Measurements from ENCODE around the gene SEZ6L.
A peak's percentile ranks its signal among the peaks of the same experiment; 100 is the strongest.

SEZ6L gene

DNA sequence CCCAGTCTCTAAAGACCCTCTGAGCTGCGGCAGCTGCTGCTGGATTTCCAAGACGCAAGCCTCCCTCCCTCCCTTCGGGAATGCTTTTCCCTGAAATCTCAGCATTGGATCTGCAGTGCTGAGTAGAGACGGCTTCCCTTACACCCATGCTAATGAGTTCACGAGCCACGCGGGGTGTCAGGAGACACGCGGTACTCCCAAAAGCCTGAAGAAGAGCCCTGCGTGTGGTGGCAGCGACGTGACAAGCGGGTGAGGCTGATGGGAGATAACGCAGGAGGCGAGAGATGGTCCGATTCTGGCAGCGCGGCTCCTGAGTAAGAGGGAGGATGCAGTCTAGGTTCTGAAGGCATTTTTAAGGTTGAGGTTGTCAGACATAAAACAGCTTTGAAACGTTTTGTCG, 185.4 kb downstream of the SEZ6L start:
- H3K27me3 Mint-ChIP-seq, result peaks cover 8% of the 10 kb centered on the region
- H3K36me3 Mint-ChIP-seq, result no peaks in the 10 kb centered on the region

GRCh38 chr22:26357281-26357680, 188.0 kb downstream of the SEZ6L start:
- no peak overlapping the region for H3K27ac Mint-ChIP-seq
- no peaks in the 10 kb centered on the region for H3K36me3 Mint-ChIP-seq
- no peak overlapping the region for H3K4me3 Mint-ChIP-seq
- peaks cover 6% of the 10 kb centered on the region for H3K27me3 Mint-ChIP-seq
- peaks cover 6% of the 10 kb centered on the region for H3K4me1 Mint-ChIP-seq
- H3K9me3 Mint-ChIP-seq, result no peaks in the 10 kb centered on the region

More for the DNA sequence above, 185.4 kb downstream of the SEZ6L start:
- Mint-ChIP-seq H3K4me3 (no peak overlapping the region), H3K27ac (no peak overlapping the region), H3K9me3 (no peaks in the 10 kb centered on the region), H3K4me1 (no peaks in the 10 kb centered on the region)

DNA sequence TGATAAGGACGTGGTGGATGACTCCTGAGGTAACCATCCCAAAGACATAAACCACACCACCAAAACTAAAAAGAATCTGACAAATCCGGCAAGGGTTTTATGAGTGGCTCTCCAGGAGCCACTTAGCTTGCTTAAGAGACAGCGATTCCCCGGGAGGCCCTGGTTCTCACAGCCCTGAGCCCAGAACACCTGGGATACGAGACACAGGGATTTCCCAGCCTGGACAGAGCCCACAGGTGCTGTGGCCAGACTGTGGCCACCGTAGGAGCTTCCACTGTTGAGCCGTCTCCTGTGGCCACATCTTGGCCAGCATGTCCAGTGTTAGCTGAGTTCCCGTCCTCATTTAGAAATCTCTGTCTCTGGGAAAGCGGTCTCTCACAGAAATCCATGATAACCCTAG, 188.6 kb downstream of the SEZ6L start:
- H3K9me3 Mint-ChIP-seq, result no peaks in the 10 kb centered on the region
- H3K27me3 Mint-ChIP-seq, result peaks cover 8% of the 10 kb centered on the region
- H3K27ac Mint-ChIP-seq, result no peak overlapping the region
- H3K4me1 Mint-ChIP-seq, result peaks cover 6% of the 10 kb centered on the region
- H3K4me3 Mint-ChIP-seq, result no peak overlapping the region
- H3K36me3 Mint-ChIP-seq, result no peaks in the 10 kb centered on the region

DNA sequence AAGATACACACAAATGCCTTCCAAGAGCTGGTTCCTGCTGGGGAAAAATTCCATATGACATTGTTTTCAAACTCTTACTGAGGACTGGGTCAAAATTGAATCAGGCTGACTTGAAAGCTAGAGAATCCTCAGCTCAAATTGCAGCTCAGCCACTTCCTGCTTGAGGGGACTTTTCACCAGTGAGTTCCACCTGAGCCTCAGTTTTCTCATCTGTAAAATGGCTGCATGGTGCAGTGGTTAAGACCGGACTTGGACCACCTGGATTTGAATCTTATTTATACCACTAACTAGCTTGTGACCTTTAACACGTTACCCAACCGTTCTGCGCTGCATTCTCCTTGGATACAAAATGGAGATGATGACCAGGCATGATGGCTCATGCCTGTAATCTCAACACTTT, 189.9 kb downstream of the SEZ6L start:
- no peaks in the 10 kb centered on the region for H3K9me3 Mint-ChIP-seq
- peaks cover 6% of the 10 kb centered on the region for H3K4me1 Mint-ChIP-seq
- H3K36me3 Mint-ChIP-seq, result no peaks in the 10 kb centered on the region
- H3K27ac Mint-ChIP-seq, result no peak overlapping the region
- no peak overlapping the region for H3K4me3 Mint-ChIP-seq
- peaks cover 5% of the 10 kb centered on the region for H3K27me3 Mint-ChIP-seq

DNA sequence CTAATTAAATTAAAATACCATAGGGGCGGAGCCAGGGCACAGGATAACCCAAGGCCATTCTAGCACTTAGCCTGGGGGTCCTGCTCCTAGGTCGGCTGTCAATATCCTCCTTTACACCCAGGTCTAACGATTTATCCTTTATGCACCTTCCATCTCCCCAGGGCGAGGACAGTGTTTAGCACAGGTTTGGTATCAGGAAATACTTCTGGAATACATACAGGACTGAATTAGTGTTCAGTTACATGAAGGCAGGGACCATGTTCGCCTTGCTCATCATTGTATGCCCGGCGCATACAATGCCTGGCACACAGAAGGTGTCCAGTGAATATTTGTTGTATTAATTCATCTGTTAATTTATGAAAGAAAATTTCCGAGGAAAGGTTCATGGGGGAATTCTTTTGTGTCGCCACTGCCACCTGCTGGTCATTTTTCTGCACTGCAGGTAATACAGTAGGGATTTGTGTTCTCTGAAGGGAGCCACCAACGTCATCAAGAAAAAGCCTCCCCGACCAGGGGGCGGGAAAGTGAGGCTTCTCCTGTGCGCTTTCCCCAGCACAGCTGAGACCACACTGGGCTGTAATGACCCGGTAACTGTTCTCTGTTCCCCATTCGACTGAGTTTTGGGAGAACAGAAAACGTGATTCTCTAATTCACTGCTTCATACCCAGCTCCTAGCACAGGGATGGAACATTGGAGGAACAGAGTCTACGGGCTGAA, 191.1 kb downstream of the SEZ6L start:
- H3K36me3 Mint-ChIP-seq, result no peaks in the 10 kb centered on the region
- H3K9me3 Mint-ChIP-seq, result no peaks in the 10 kb centered on the region
- H3K27ac Mint-ChIP-seq, result no peak overlapping the region
- H3K4me3 Mint-ChIP-seq, result peak overlapping the region; percentile 30
- peaks cover 6% of the 10 kb centered on the region for H3K4me1 Mint-ChIP-seq
- peaks cover 5% of the 10 kb centered on the region for H3K27me3 Mint-ChIP-seq

DNA sequence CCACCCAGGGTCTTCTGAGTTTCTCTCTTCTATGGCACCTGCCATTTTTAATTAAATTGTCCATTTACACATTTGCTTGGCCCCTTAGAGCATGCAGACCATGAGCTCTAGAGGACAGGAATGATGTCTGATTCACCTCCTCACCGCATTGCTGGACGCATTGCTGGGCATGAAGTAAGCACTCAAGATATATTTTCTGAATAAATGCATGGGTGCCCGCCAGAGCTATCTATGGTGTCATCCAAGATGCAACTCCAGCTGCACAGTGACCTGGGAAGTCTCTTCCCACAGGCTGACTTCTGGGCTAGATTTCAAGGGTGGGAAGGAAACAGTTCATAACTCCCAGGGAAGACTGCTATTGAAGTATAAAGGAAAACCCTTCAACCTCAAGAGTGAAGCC, 193.2 kb downstream of the SEZ6L start:
- H3K9me3 Mint-ChIP-seq, result no peaks in the 10 kb centered on the region
- H3K4me1 Mint-ChIP-seq, result peaks cover 7% of the 10 kb centered on the region
- peaks cover 5% of the 10 kb centered on the region for H3K27me3 Mint-ChIP-seq
- H3K27ac Mint-ChIP-seq, result no peak overlapping the region
- no peak overlapping the region for H3K4me3 Mint-ChIP-seq
- H3K36me3 Mint-ChIP-seq, result no peaks in the 10 kb centered on the region

- H3K4me3 Mint-ChIP-seq, result no peak overlapping the region
- peaks cover 9% of the 10 kb centered on the region for H3K27me3 Mint-ChIP-seq
- no peaks in the 10 kb centered on the region for H3K36me3 Mint-ChIP-seq
- no peak overlapping the region for H3K27ac Mint-ChIP-seq
- no peaks in the 10 kb centered on the region for H3K9me3 Mint-ChIP-seq
- H3K4me1 Mint-ChIP-seq, result peaks cover 10% of the 10 kb centered on the region
These were observed 195.1 kb downstream of the SEZ6L start for GRCh38 chr22:26364066-26365015.

- H3K4me1 Mint-ChIP-seq, result peaks cover 5% of the 10 kb centered on the region
- H3K27me3 Mint-ChIP-seq, result peaks cover 5% of the 10 kb centered on the region
- no peaks in the 10 kb centered on the region for H3K36me3 Mint-ChIP-seq
These were observed 198.4 kb downstream of the SEZ6L start for GRCh38 chr22:26367402-26368245.

GRCh38 chr22:26372890-26373289, 203.6 kb downstream of the SEZ6L start:
- H3K9me3 Mint-ChIP-seq, result no peaks in the 10 kb centered on the region
- H3K36me3 Mint-ChIP-seq, result no peaks in the 10 kb centered on the region
- H3K4me3 Mint-ChIP-seq, result no peak overlapping the region
- no peak overlapping the region for H3K27ac Mint-ChIP-seq
- peaks cover 7% of the 10 kb centered on the region for H3K4me1 Mint-ChIP-seq
- H3K27me3 Mint-ChIP-seq, result peaks cover 8% of the 10 kb centered on the region

More at GRCh38 chr22:26367402-26368245, 198.4 kb downstream of the SEZ6L start:
- Mint-ChIP-seq H3K9me3 (no peaks in the 10 kb centered on the region), H3K4me3 (no peak overlapping the region), H3K27ac (no peak overlapping the region)

DNA sequence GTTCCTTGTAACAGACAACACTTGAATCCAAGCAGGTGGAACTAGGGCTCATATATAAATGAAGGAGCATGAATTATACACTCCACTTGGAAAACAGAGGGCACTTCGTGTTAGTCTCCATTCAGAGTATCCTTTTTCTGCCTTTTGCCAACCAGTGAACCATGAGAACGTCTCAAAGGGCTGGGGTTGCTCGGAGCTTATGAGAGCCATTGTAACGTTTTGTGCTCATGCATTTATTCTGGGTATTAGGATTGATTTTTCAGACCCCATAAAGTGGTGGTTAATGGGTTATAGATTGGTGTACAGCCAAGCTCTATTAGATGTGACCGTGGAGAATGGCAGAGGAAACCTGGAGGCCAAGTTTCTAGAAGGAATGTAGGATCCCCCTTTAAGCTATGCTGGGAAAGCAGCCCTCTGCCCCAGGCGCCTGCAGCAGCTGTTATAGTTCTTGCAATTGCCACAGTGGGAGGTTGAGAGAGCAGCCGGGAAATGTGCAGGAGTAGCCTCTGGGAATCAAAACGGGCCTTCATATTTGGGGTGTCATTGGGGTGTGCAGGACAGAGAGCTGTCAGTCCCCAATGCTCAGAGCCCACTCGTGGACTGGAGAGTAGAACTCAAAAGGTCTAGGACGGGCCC, 205.2 kb downstream of the SEZ6L start:
- Mint-ChIP-seq H3K4me3 (no peak overlapping the region), H3K9me3 (no peaks in the 10 kb centered on the region), H3K36me3 (no peaks in the 10 kb centered on the region), H3K27ac (no peak overlapping the region), H3K27me3 (peaks cover 6% of the 10 kb centered on the region), H3K4me1 (peaks cover 7% of the 10 kb centered on the region)

DNA sequence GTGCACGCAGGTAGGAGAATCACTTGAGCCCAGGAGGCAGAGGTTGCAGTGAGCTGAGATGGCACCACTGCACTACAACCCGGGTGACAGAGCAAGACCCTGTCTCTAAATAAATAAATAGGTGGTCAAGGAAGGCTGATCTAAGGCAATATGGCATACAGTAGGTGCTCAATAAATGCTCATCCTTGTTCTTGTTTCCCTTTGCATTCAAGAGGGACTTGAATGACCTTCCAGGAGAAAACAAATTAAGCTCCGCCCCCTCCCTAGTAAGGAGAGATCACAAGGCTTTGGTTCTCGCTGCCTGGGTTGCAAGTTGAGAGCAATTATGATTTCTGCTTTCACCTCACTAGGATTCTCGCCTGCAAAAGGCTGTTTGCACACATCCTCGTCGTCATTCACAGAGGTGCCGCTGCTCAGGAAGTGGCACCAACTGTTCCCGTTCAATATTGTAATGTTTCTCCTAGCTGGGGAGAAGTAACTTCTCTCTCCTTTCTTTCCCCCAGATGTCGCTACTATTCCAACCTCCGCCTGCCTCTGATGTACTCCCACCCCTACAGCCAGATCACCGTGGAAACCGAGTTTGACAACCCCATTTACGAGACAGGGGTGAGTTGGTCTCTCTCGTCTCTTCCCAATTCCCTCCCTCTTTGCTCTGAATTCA, 208.0 kb downstream of the SEZ6L start:
- Mint-ChIP-seq H3K4me1 (peaks cover 7% of the 10 kb centered on the region), H3K27ac (no peak overlapping the region), H3K9me3 (no peaks in the 10 kb centered on the region), H3K36me3 (no peaks in the 10 kb centered on the region), H3K4me3 (no peak overlapping the region), H3K27me3 (peaks cover 8% of the 10 kb centered on the region)

GRCh38 chr22:26380072-26380830, 211.0 kb downstream of the SEZ6L start:
- no peaks in the 10 kb centered on the region for H3K9me3 Mint-ChIP-seq
- no peaks in the 10 kb centered on the region for H3K36me3 Mint-ChIP-seq
- no peak overlapping the region for H3K4me3 Mint-ChIP-seq
- peaks cover 7% of the 10 kb centered on the region for H3K4me1 Mint-ChIP-seq
- H3K27ac Mint-ChIP-seq, result no peak overlapping the region
- peaks cover 11% of the 10 kb centered on the region for H3K27me3 Mint-ChIP-seq

- no peaks in the 10 kb centered on the region for H3K9me3 Mint-ChIP-seq
- peaks cover 11% of the 10 kb centered on the region for H3K27me3 Mint-ChIP-seq
- H3K4me3 Mint-ChIP-seq, result no peak overlapping the region
- no peak overlapping the region for H3K27ac Mint-ChIP-seq
- H3K4me1 Mint-ChIP-seq, result no peaks in the 10 kb centered on the region
- no peaks in the 10 kb centered on the region for H3K36me3 Mint-ChIP-seq
These were observed 213.5 kb downstream of the SEZ6L start for GRCh38 chr22:26382782-26383181.

- Mint-ChIP-seq H3K27me3 (peaks cover 11% of the 10 kb centered on the region), H3K27ac (no peak overlapping the region), H3K4me1 (no peaks in the 10 kb centered on the region), H3K9me3 (no peaks in the 10 kb centered on the region), H3K36me3 (no peaks in the 10 kb centered on the region), H3K4me3 (no peak overlapping the region)
These were observed 214.8 kb downstream of the SEZ6L start for GRCh38 chr22:26383968-26384556.
